ENCODE data around the gene FGF1.

Gene FGF1

DNA sequence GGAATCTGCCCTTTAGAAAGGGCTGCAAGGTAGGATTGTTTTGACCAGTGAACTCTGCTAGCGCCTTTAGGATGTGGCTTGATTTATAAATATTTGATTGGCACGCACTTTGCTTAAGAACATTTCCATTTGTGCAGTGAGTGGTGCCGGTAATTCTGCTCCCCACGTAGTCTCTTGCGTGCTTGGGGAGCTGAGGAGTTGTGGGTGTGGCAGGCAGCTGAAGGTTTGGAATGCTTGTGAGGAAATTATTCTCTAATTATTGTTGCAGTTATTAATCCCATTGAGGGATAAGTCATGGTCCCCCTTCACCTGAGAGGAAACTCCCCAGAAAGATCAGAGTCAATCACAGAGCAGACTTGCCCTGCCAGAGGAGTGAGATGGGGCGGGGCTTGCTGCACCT, 76.7 kb downstream of the FGF1 start:
- Histone ChIP-seq H2AFZ (ENCODE audit: low read length) (no peak overlapping the region), H4K20me1 (ENCODE audit: insufficient read depth, low read length) (no peaks in the 10 kb centered on the region), H3K9ac (ENCODE audit: low read length) (no peak overlapping the region), H3F3A (ENCODE audit: insufficient read depth, low read length) (no peaks in the 10 kb centered on the region), H3K79me2 (ENCODE audit: insufficient read depth, low read length) (no peaks in the 10 kb centered on the region), H3K4me3 (ENCODE audit: low read depth, low read length, poor library complexity, severe bottlenecking) (no peak overlapping the region), H3K36me3 (ENCODE audit: insufficient read depth, low read length) (no peaks in the 10 kb centered on the region), H3K27ac (ENCODE audit: low read depth, low read length, poor library complexity, severe bottlenecking) (no peak overlapping the region), H3K4me1 (ENCODE audit: insufficient read depth, low read length, severe bottlenecking) (no peaks in the 10 kb centered on the region), H3K27me3 (ENCODE audit: insufficient read depth, low read length) (no peaks in the 10 kb centered on the region), H3K9me2 (ENCODE audit: low read depth, low read length) (no peaks in the 10 kb centered on the region), H3K4me2 (ENCODE audit: low read length) (no peak overlapping the region), H3K9me3 (ENCODE audit: low read length) (no peaks in the 10 kb centered on the region)
- TF ChIP-seq EZH2 (IDR thresholded peaks at IDR 0.05; ENCODE audit: borderline replicate concordance, low read length): no peak
- TF ChIP-seq, protein P1, sequence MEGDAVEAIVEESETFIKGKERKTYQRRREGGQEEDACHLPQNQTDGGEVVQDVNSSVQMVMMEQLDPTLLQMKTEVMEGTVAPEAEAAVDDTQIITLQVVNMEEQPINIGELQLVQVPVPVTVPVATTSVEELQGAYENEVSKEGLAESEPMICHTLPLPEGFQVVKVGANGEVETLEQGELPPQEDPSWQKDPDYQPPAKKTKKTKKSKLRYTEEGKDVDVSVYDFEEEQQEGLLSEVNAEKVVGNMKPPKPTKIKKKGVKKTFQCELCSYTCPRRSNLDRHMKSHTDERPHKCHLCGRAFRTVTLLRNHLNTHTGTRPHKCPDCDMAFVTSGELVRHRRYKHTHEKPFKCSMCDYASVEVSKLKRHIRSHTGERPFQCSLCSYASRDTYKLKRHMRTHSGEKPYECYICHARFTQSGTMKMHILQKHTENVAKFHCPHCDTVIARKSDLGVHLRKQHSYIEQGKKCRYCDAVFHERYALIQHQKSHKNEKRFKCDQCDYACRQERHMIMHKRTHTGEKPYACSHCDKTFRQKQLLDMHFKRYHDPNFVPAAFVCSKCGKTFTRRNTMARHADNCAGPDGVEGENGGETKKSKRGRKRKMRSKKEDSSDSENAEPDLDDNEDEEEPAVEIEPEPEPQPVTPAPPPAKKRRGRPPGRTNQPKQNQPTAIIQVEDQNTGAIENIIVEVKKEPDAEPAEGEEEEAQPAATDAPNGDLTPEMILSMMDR (IDR thresholded peaks at IDR 0.05; ENCODE audit: low read length): no peak

DNA sequence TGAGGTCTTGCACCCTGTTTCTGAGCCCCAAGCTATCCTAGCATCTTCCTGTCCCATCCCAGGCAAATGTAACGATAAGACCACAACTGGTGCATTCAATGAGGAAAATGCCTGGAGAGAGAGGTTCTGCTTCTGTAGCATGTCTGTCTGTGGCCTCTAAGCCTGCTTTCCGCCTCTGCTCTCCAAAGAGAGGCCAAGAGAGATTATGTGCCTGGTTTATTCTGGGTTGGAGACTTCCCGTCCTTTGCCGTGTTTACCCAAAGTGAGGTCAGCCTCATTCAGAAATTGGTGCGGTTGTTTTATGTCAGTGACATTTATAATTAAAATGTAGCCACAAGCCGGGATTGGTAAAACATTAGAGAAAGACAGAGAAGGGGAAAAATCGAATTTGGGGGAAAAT, 77.8 kb downstream of the FGF1 start:
- H3K4me2 ChIP-seq (ENCODE audit: low read length): no peak overlapping the region
- no peak for TF ChIP-seq EZH2 (IDR thresholded peaks at IDR 0.05; ENCODE audit: borderline replicate concordance, low read length)
- TF ChIP-seq, protein P1 (IDR thresholded peaks at IDR 0.05; ENCODE audit: low read length): no peak
- H3K4me1 ChIP-seq (ENCODE audit: insufficient read depth, low read length, severe bottlenecking): no peaks in the 10 kb centered on the region
- H4K20me1 ChIP-seq (ENCODE audit: insufficient read depth, low read length): no peaks in the 10 kb centered on the region
- no peaks in the 10 kb centered on the region for H3K9me3 ChIP-seq (ENCODE audit: low read length)
- H3K4me3 ChIP-seq (ENCODE audit: low read depth, low read length, poor library complexity, severe bottlenecking): no peak overlapping the region
- H3K36me3 ChIP-seq (ENCODE audit: insufficient read depth, low read length): no peaks in the 10 kb centered on the region
- H3K9me2 ChIP-seq (ENCODE audit: low read depth, low read length): no peaks in the 10 kb centered on the region
- no peaks in the 10 kb centered on the region for H3K27me3 ChIP-seq (ENCODE audit: insufficient read depth, low read length)
- H3K79me2 ChIP-seq (ENCODE audit: insufficient read depth, low read length): no peaks in the 10 kb centered on the region
- H3F3A ChIP-seq (ENCODE audit: insufficient read depth, low read length): no peaks in the 10 kb centered on the region
- H3K9ac ChIP-seq (ENCODE audit: low read length): no peak overlapping the region
- no peak overlapping the region for H2AFZ ChIP-seq (ENCODE audit: low read length)
- H3K27ac ChIP-seq (ENCODE audit: low read depth, low read length, poor library complexity, severe bottlenecking): no peak overlapping the region

DNA sequence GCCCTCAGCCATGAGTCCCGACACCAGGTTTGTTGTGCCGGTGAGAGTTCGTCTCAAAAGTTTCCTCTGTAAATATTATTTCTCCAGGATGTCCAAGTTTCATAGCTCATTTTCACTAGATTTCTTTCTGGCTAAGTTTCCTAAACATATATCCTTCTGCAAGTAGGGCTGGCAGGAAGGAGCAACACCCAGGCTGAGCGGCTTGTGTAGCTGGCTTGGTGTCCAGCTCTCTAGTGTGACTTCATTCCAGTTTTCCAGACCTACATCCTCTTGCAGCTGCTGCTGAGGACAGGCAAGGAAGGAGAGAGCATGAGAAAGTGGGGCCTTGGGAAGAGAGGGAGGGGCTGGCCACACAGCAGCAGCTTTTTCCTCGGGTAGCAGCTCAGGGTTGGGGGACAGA, 80.3 kb downstream of the FGF1 start:
- H3K9me2 ChIP-seq (ENCODE audit: low read depth, low read length): no peaks in the 10 kb centered on the region
- H3K4me1 ChIP-seq (ENCODE audit: insufficient read depth, low read length, severe bottlenecking): no peaks in the 10 kb centered on the region
- no peaks in the 10 kb centered on the region for H3K36me3 ChIP-seq (ENCODE audit: insufficient read depth, low read length)
- H3K4me3 ChIP-seq (ENCODE audit: low read depth, low read length, poor library complexity, severe bottlenecking): no peak overlapping the region
- H3K27me3 ChIP-seq (ENCODE audit: insufficient read depth, low read length): no peaks in the 10 kb centered on the region
- H3K9ac ChIP-seq (ENCODE audit: low read length): no peak overlapping the region
- H3F3A ChIP-seq (ENCODE audit: insufficient read depth, low read length): no peaks in the 10 kb centered on the region
- no peaks in the 10 kb centered on the region for H3K79me2 ChIP-seq (ENCODE audit: insufficient read depth, low read length)
- H2AFZ ChIP-seq (ENCODE audit: low read length): no peak overlapping the region
- no peaks in the 10 kb centered on the region for H4K20me1 ChIP-seq (ENCODE audit: insufficient read depth, low read length)
- H3K27ac ChIP-seq (ENCODE audit: low read depth, low read length, poor library complexity, severe bottlenecking): no peak overlapping the region
- no peak for TF ChIP-seq EZH2 (IDR thresholded peaks at IDR 0.05; ENCODE audit: borderline replicate concordance, low read length)
- TF ChIP-seq, protein P1 (IDR thresholded peaks at IDR 0.05; ENCODE audit: low read length): no peak
- no peak overlapping the region for H3K4me2 ChIP-seq (ENCODE audit: low read length)
- no peaks in the 10 kb centered on the region for H3K9me3 ChIP-seq (ENCODE audit: low read length)
